Nucleus accumbens (tissue), 56 donors: Measurements from ENCODE around the gene OSBPL3.

Experiments used
- DNase-seq, 56 donors: peaks; one replicate each; lab custom pipeline; 2025; lab: John Stamatoyannopoulos, UW

Gene OSBPL3

GRCh38 chr7:24981171-24981951 is 1.4 kb upstream of the OSBPL3 start:
- peak in 54 of 56 donors; percentile 15 to 88 (median 56) for DNase-seq

- DNase-seq = peak in 15 of 56 donors; percentile 6 to 64 (median 38)
These were observed 674 bp upstream of the OSBPL3 start for GRCh38 chr7:24980534-24981170.

- peak in 38 of 56 donors; percentile 5 to 60 (median 34) for DNase-seq
These were observed 512 bp downstream of the OSBPL3 start for GRCh38 chr7:24979470-24979862.

GRCh38 chr7:24978843-24979469 is 1.0 kb downstream of the OSBPL3 start:
- DNase-seq = peak in 5 of 56 donors; percentile 4 to 59 (median 21)

- no peak for DNase-seq
These were observed 4.2 kb downstream of the OSBPL3 start for GRCh38 chr7:24975644-24976260.

GRCh38 chr7:24975172-24975571 is 4.8 kb downstream of the OSBPL3 start:
- DNase-seq = no peak

GRCh38 chr7:24974026-24974832 is 5.7 kb downstream of the OSBPL3 start:
- no peak for DNase-seq

GRCh38 chr7:24972991-24973390 is 7.0 kb downstream of the OSBPL3 start:
- no peak for DNase-seq

GRCh38 chr7:24972166-24972477 is 7.9 kb downstream of the OSBPL3 start:
- no peak for DNase-seq

GRCh38 chr7:24971333-24972165 is 8.4 kb downstream of the OSBPL3 start:
- DNase-seq = no peak

GRCh38 chr7:24970676-24971075 is 9.3 kb downstream of the OSBPL3 start:
- no peak for DNase-seq

GRCh38 chr7:24968165-24968564 is 11.8 kb downstream of the OSBPL3 start:
- DNase-seq = no peak

GRCh38 chr7:24967696-24968095 is 12.3 kb downstream of the OSBPL3 start:
- DNase-seq = no peak

GRCh38 chr7:24966802-24967201 is 13.2 kb downstream of the OSBPL3 start:
- DNase-seq = no peak

GRCh38 chr7:24965831-24966708 is 13.9 kb downstream of the OSBPL3 start:
- DNase-seq = no peak

- no peak for DNase-seq
These were observed 15.8 kb downstream of the OSBPL3 start for GRCh38 chr7:24964191-24964590.

- DNase-seq = peak in 53 of 56 donors; percentile 4 to 80 (median 55)
These were observed 16.8 kb downstream of the OSBPL3 start for GRCh38 chr7:24963218-24963617.

GRCh38 chr7:24962418-24962962 is 17.5 kb downstream of the OSBPL3 start:
- no peak for DNase-seq
